Stimulated activated CD4-positive, alpha-beta T cell treated with anti-CD3 and anti-CD28 coated beads, Interleukin-2, amount 100 ng/mL, for 4 hours (primary cell): ENCODE data around the gene PTPN1.

Experiments used
- DNase-seq: peaks from one replicate; pipeline ENCODE4 v3.0.0-alpha.2; 2020; ENCODE audit warnings: low read depth

PTPN1 gene

GRCh38 chr20:50513169-50514034 is 3.2 kb downstream of the PTPN1 start:
- DNase-seq: no peak

- no peak for DNase-seq
Measured at GRCh38 chr20:50514035-50514337, 3.8 kb downstream of the PTPN1 start.

- DNase-seq: no peak
Measured at GRCh38 chr20:50514750-50515149, 4.6 kb downstream of the PTPN1 start.

GRCh38 chr20:50515471-50516106 is 5.4 kb downstream of the PTPN1 start:
- DNase-seq: no peak

- no peak for DNase-seq
Measured at GRCh38 chr20:50516180-50516934, 6.2 kb downstream of the PTPN1 start.

GRCh38 chr20:50516935-50517816 is 7.0 kb downstream of the PTPN1 start:
- no peak for DNase-seq

GRCh38 chr20:50517817-50518154 is 7.6 kb downstream of the PTPN1 start:
- DNase-seq: no peak

- DNase-seq: no peak
Measured at GRCh38 chr20:50518270-50518721, 8.1 kb downstream of the PTPN1 start.

- DNase-seq: no peak
Measured at GRCh38 chr20:50519036-50519762, 9.0 kb downstream of the PTPN1 start.

GRCh38 chr20:50520222-50520880 is 10.2 kb downstream of the PTPN1 start:
- no peak for DNase-seq

GRCh38 chr20:50521221-50522052 is 11.3 kb downstream of the PTPN1 start:
- no peak for DNase-seq

- DNase-seq: no peak
Measured at GRCh38 chr20:50522053-50522674, 12.0 kb downstream of the PTPN1 start.

- no peak for DNase-seq
Measured at GRCh38 chr20:50523552-50524167, 13.5 kb downstream of the PTPN1 start.

GRCh38 chr20:50525681-50526080 is 15.5 kb downstream of the PTPN1 start:
- no peak for DNase-seq

- DNase-seq: no peak
Measured at GRCh38 chr20:50526403-50526989, 16.3 kb downstream of the PTPN1 start.

- DNase-seq: no peak
Measured at GRCh38 chr20:50527068-50527605, 17.0 kb downstream of the PTPN1 start.

GRCh38 chr20:50528129-50528528 is 17.9 kb downstream of the PTPN1 start:
- no peak for DNase-seq

- no peak for DNase-seq
Measured at GRCh38 chr20:50528804-50529351, 18.7 kb downstream of the PTPN1 start.
